Stimulated activated CD8-positive, alpha-beta memory T cell treated with anti-CD3 and anti-CD28 coated beads, Interleukin-4, amount 100 ng/mL, for 24 hours (primary cell): ENCODE data around the gene HNRNPU.
"Not testable (repeated sequence)": the region's sequence is repeated elsewhere in the genome, so short reads cannot be mapped to it uniquely, and the experiment has no call there.

Source experiments
- DNase-seq: peaks from one replicate; pipeline ENCODE4 v3.0.0-alpha.2; 2020; ENCODE audit warnings: low read depth

The HNRNPU gene

GRCh38 chr1:244840219-244840794, 24.0 kb downstream of the HNRNPU start:
- no peak for DNase-seq

DNA sequence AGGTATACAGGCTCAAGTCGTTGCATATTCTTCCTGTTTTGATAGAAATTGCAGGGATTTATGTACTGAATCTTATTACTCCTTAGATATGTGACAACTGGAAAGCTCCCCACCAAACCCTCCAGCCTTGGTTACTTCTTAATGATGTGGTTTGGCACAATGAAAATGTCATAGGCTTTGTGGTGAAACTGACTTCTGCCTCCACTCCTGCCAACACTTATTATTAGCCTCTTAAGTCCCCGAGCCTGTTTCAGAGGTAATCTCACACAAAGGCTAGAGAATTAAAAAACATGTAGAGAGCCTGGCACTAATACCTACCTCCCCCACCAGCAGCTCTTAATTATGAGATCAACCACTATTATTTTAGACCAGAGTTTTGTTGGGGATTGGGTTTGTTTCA, 24.7 kb downstream of the HNRNPU start:
- no peak for DNase-seq

- DNase-seq: no peak
Measured at GRCh38 chr1:244837597-244838258, 26.6 kb downstream of the HNRNPU start.

- DNase-seq: no peak
Measured at GRCh38 chr1:244836584-244836983, 27.8 kb downstream of the HNRNPU start.

DNA sequence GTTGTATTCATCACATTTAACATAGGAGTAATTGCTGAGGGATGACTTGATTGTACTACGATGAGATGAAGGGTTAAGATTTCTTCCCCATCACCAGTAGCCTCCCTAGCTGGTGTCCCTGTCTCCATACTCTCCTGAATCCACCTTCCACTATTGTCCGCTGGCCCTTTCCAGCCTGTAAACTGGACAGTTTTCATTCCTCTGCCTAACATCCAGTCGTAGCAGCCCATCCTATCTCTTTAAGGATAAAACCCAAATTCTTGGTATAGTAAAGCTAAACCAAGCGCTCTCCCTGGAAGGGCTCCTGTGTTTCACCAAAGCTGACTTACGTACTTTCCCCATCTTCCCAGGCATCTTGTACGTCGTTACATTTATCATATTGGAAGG, 28.2 kb downstream of the HNRNPU start:
- no peak for DNase-seq

GRCh38 chr1:244835276-244836134, 28.8 kb downstream of the HNRNPU start, which contains the start of gene COX20:
TSS of gene COX20 (plus strand) at chr1:244835658. CDS start at chr1:244835715, 57 bp downstream.
- peak; percentile 73 for DNase-seq

GRCh38 chr1:244834543-244835275, 29.6 kb downstream of the HNRNPU start:
- DNase-seq: peak; percentile 83

DNA sequence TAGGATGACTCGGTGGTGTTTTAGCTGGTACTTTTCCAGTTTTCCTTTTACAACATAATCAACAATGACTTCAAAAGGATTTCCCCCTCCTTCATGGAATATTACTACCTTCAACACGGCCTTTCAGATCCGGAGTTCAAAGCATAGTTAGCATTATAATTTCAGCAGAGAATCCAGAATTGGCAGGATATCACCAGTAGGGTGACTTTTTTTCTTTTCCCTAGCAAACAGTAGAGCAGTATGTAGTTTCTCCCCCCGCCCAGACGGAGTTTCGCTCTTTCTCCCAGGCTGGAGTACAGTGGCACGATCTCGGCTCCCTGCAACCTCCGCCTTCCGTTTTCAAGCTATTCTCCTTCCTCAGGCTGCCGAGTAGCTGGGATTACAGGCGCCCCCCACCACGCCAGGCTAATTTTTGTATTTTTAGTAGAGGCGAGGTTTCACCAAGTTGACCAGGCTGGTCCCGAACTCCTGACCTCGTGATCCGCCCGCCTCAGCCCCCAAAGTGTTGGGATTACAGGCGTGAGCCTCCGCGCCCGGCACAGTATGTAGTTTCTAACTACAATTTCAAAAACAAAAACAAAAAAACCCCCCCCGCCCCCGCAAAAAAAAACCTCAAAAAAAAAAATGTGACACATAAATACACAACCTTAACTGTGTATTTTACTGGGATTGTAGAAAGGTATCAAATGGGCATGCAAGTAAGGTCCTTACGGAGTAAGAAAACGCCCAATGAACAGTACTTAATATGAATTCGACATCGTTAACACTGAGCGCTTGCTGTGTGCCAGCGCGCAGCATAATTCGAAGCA, 30.4 kb downstream of the HNRNPU start:
- DNase-seq: peak; percentile 31

DNA sequence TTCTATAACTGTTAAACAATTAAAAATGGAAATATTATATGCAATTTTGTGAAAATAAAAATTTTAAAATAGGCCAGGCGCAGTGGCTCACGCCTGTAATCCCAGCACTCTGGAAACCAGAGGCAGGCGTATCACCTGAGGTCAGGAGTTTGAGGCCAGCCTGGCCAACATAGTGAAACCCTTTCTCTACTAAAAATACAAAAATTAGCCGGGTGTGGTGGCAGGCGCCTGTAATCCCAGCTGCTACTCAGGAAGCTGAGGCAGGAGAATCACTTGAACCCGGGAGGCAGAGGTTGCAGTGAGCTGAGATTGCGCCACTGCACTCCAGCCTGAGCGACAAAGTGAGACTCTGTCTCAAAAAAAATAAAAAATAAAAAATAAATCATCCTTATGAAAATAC, 31.1 kb downstream of the HNRNPU start:
- DNase-seq: not testable (repeated sequence)

DNA sequence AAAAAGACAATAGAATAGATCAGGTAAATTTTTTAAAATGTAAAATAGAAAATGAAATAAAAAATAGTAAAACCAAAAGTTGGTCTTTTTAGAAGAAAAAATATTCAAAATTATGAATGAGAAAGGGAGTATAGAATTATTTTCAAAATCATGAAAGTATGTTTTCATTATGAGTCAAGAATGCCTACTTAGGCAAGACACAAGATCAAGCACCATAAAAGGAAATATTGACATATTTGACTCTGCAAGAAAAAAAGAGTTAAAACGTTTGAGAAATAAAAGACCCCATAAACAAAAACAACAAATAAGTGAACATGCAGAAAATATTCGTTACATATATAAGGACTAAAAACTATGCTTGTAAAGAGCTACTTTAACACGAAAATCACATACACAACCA, 33.7 kb downstream of the HNRNPU start:
- no peak for DNase-seq

DNA sequence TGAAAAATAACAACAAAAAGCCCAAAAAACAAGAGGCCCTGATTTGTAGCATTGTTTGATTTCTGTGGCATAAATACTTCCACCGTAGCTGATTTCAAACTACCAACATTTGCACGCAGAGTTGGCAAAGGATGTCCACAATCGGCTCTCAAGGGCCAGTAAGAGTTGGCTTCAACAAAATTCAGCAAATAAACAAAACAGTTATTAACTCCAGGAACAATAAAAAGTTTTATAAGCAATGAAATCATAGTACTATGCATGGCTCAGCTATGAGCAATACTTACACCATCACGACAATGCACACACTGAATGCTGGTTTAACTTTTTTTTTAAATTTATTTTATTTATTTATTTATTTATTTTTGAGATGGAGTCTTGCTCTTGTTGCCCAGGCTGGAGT, 37.6 kb downstream of the HNRNPU start:
- no peak for DNase-seq

DNA sequence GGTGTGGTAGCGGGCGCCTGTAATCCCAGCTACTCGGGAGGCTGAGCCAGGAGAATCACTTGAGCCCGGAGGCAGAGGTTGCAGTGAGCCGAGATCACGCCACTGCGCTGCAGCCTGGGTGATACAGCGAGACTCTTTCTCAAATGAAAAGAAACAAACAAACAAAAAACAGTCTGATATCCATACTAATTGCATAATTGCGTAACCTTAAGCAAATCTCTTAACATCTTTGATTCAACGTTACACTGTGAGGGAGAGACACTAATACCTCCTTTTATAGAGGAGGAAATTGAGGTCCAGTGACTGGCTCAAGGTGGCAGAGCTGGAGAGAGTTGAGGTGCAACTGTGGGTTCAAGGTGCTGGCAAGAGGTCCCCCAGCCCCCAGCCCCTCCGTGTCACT, 41.5 kb downstream of the HNRNPU start:
- no peak for DNase-seq

GRCh38 chr1:244821134-244821533, 43.2 kb downstream of the HNRNPU start:
- DNase-seq: no peak

DNA sequence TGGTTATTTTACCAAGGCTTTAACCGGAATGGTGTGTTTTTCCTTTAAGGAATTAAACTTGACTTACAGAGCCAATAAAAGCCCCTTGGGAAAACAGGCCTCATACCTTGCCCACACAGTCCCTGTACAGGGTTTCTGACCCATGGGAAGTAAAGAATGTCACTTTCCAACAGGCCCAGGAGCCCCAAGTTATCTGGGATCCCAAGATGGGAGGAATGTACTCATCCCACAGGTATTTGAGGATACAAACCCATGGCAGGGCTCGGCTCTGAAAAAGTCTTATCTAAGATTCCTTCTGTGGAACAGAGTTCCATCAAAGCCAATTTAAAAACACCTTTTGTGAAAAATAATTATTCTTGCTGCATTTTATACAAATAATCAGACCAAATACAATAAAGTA, 44.2 kb downstream of the HNRNPU start:
- no peak for DNase-seq

DNA sequence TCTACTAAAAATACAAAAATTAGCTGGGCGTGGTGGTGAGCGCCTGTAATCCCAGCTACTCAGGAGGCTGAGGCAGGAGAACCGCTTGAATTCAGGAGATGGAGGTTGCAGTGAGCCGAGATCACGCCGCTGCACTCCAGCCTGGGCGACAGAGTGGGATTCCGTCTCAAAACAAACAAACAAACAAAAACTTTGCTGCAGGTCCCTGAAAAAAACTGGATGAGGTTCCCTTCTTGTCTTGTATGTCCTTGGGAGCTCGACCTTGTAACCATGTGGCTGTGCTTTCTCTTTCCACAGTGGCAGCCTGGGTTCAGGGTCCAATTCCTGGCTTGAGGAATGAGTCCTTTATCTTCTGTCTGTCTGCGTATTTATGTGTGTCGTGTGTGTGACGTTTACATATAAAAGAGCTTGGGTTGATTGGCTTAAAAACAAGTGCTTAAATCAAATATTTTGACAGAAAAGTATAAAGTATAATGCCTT, 46.9 kb downstream of the HNRNPU start:
- DNase-seq: no peak

DNA sequence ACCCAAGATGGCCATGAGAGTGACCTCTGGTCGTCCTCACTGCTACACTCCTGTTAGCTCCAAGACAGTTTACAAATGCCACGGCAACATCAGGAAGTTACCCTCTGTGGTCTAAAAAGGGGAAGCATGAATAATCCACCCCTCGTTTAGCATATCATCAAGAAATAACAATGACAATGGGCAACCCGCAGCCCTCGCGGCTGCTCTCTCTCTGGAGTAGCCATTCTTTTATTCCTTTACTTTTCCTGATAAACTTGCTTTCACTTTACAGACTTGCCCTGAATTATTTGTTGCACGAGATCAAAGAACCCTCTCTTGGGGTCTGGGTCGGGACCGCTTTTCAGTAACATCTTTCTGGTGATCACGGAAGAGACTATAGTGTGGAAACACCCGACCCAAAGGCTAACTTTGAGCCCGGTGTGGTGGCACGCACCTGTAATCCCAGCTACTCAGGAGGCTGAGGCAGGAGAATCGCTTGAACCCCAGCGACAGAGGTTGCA, 48.7 kb downstream of the HNRNPU start:
- no peak for DNase-seq

DNA sequence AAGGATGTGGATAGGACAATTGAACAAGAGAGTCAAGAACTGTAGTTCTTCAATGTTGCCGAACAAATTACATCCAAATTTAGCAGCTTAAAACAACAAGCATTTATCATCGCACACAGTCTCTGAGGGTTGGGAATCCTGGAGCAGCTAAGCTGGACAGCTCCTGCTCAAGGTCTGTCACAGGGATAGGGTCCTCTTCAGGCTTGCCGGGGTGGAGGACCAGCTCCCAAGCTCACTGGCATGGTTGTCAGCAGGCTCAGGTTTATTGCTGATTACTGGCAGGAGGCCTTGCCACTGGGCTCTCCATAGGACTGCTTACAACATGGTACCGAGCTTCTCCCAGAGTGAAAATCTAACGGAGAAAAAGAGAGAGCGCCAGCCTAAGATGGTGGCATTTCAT, 51.0 kb downstream of the HNRNPU start:
- DNase-seq: no peak

- no peak for DNase-seq
Measured at GRCh38 chr1:244810221-244810620, 54.1 kb downstream of the HNRNPU start.

DNA sequence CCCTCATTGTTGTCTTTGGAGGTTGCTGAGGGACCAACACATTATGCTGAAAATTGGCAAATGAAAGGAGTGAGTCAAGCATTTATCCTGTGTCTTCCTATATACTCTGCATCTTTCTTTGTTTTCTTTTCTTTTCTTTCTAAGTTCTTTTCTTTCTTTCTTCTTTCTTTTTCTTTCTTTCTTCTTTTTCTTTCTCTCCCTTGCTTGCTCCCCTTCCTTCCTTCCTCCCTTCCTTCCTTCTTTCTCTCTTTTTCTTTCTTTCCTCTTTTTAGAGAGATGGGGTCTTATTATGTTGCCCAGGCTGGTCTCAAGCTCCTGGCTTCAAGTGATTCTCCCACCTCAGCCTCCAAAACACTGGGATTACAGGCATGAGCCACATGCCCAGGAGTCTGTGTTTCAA, 57.2 kb downstream of the HNRNPU start:
- DNase-seq: no peak

- no peak for DNase-seq
Measured at GRCh38 chr1:244804841-244805240, 59.5 kb downstream of the HNRNPU start.

DNA sequence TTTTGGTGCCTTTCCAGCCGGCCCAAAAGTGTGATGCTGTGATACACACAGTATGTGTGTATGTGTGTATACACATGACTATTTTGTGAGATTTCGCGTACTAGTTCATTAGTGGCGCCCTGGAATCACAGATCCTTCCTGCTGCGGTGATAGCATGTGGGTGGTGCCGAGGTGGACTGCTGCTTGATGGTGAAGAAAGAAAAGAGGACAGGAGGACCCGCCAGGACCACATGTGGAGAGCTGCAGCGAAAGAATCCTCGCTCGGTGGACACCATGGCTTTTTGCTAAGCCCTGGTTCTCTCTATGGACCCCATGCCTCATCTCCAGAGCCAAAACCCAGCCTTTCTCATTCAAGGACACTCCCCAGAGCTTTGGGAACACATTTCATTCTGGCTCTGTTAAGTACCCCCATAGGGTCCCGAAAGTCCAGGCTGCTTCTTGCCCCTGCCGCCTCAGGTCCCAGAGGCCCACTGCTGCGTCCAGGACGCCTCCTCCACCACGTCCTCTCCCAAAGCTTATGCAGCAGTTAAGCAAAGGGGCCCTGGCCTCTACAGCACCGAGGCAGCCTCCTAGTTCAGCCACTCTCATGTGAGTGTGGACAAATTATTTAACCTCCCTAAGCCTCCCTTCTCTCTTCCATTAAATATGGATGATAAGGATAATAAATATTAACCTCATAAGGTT, 61.6 kb downstream of the HNRNPU start:
- DNase-seq: no peak
